Measurements from ENCODE around the gene PCDHGA5. TPM values are rescaled to one million over a fixed set of nuclear protein-coding genes. Genes with fewer than 3 reads are reported as not detected.
"Not testable (repeated sequence)": the region's sequence is repeated elsewhere in the genome, so short reads cannot be mapped to it uniquely, and the experiment has no call there.

Gene PCDHGA5
- total and polyA plus RNA-seq, 10 donors: 0.04 to 3.1 (median 2.2) TPM; not detected in 1

DNA sequence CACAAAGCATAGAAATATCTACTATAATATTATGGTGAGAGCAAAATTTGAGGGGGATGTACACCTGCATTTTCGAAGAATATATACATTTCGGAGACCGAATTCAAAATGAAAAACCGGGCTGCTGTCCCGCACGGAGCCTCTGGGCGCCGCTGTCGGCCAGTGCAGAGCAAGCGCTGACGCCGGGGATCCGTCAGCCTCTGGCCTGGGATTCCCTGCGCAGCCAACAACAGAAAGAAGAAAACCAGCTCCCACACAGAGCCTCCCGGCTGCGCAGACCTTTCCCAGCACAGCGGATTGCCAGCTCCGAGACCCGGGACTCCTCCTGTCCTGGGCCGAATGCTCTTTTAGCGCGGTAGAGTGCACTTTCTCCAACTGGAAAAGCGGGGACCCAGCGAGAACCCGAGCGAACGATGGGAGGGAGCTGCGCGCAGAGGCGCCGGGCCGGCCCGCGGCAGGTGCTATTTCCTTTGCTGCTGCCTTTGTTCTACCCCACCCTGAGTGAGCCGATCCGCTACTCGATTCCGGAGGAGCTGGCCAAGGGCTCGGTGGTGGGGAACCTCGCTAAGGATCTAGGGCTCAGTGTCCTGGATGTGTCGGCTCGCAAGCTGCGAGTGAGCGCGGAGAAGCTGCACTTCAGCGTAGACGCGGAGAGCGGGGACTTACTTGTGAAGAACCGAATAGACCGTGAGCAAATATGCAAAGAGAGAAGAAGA lies 44.0 kb downstream of the PCDHGA5 start, which contains the start of gene PCDHGB6:
Gene PCDHGB6, plus strand, starts transcription at position 232 of the 716 bp plus-strand sequence. Its CDS starts 182 bp downstream, at position 414.
- Histone ChIP-seq H3K27me3 (replicated peaks in 1 of 7) (peaks cover 0 to 99% (median 31%) of the 10 kb centered on the region in 7 donors), H3K4me3 (peak within 1 kb of the TSS in 5 of 8 donors; percentile 16 to 61 (median 19)), H3K9me3 (peaks cover 4 to 99% (median 93%) of the 10 kb centered on the region in 8 donors)
- peak; percentile 84 for DNase-seq
- H3K36me3 ChIP-seq; H3K4me1 ChIP-seq; intact Hi-C loops (cut with DNase I; ENCODE audit: low total_unique reads); H3K27ac ChIP-seq: not testable (repeated sequence)
- TF ChIP-seq, protein P1, sequence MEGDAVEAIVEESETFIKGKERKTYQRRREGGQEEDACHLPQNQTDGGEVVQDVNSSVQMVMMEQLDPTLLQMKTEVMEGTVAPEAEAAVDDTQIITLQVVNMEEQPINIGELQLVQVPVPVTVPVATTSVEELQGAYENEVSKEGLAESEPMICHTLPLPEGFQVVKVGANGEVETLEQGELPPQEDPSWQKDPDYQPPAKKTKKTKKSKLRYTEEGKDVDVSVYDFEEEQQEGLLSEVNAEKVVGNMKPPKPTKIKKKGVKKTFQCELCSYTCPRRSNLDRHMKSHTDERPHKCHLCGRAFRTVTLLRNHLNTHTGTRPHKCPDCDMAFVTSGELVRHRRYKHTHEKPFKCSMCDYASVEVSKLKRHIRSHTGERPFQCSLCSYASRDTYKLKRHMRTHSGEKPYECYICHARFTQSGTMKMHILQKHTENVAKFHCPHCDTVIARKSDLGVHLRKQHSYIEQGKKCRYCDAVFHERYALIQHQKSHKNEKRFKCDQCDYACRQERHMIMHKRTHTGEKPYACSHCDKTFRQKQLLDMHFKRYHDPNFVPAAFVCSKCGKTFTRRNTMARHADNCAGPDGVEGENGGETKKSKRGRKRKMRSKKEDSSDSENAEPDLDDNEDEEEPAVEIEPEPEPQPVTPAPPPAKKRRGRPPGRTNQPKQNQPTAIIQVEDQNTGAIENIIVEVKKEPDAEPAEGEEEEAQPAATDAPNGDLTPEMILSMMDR (IDR thresholded peaks at IDR 0.05 in 8 of 11, conservative IDR thresholded peaks at IDR 0.05 in 3 of 11): peak in 9 of 11 experiments; percentile 6 to 49 (median 42)
- WGBS, 5 donors: 11 to 20% (median 16%) methylated on average over 35 to 51 of the region's 51 CpGs

DNA sequence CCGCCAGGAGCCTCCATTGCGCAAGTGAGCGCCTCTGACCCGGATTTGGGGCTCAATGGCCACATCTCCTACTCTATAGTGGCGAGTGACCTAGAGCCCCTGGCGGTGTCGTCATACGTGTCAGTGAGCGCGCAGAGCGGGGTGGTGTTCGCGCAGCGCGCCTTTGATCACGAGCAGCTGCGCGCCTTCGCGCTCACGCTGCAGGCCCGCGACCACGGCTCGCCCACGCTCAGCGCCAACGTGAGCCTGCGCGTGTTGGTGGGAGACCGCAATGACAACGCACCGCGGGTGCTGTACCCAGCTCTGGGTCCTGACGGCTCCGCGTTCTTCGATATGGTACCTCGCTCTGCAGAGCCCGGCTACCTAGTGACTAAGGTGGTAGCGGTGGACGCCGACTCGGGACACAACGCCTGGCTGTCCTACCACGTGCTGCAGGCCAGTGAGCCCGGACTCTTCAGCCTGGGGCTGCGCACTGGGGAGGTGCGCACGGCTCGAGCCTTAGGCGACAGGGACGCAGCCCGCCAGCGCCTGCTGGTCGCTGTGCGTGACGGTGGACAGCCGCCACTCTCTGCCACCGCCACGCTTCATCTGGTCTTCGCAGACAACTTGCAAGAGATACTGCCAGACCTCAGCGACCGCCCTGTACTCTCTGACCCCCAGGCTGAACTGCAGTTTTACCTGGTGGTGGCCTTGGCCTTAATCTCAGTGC lies 45.8 kb downstream of the PCDHGA5 start:
- peaks cover 0 to 6% (median 0%) of the 10 kb centered on the region in 6 donors for H3K36me3 ChIP-seq
- peaks cover 4 to 99% (median 93%) of the 10 kb centered on the region in 8 donors for H3K9me3 ChIP-seq
- peaks cover 0 to 99% (median 38%) of the 10 kb centered on the region in 7 donors for H3K27me3 ChIP-seq (replicated peaks in 1 of 7)
- peak overlapping the region in 1 of 8 donors; percentile 27 for H3K4me3 ChIP-seq
- no peak overlapping the region for H3K27ac ChIP-seq
- 26 to 45% (median 35%) methylated on average over 17 to 64 of the region's 64 CpGs for WGBS, 5 donors
- intact Hi-C loops (cut with DNase I; ENCODE audit: low total_unique reads): no loop called here
- TF ChIP-seq POLR2A (IDR thresholded peaks at IDR 0.05) (no peak), POLR2AphosphoS5 (IDR thresholded peaks at IDR 0.05) (no peak)
- TF ChIP-seq, protein P1 (IDR thresholded peaks at IDR 0.05 in 8 of 11, conservative IDR thresholded peaks at IDR 0.05 in 3 of 11): no peak
- H3K4me1 ChIP-seq: peaks cover 0 to 15% (median 2%) of the 10 kb centered on the region in 6 donors
- DNase-seq: no peak

DNA sequence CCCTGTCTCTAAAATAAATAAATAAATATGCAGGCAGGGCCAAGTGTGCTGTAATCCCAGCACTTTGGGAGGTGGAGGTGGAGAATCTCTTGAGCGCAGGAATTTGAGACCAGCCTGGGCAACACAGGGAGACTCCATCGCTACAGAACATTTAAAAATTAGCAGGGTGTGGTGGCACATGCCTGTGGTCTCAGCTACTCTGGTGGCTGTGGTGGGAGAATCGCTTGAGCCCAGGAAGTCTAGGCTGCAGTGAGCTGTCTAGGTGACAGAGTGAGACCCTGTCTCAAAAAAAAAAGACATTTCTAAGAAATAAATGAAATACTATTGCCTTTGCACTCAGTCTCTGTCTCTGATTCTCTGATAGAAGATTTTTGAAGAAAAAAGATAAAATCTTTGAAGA lies 47.6 kb downstream of the PCDHGA5 start:
- Histone ChIP-seq H3K27ac (no peak overlapping the region), H3K27me3 (replicated peaks in 1 of 7) (peaks cover 0 to 99% (median 38%) of the 10 kb centered on the region in 7 donors), H3K4me1 (peaks cover 0 to 21% (median 2%) of the 10 kb centered on the region in 6 donors), H3K9me3 (peaks cover 4 to 98% (median 91%) of the 10 kb centered on the region in 8 donors), H3K4me3 (no peak overlapping the region), H3K36me3 (peaks cover 0 to 6% (median 0%) of the 10 kb centered on the region in 6 donors)
- no peak for DNase-seq
- 60 to 82% (median 73%) methylated on average over 3 of the region's 3 CpGs for WGBS, 5 donors
- intact Hi-C loops (cut with DNase I; ENCODE audit: low total_unique reads): no loop called here
- TF ChIP-seq POLR2AphosphoS5 (IDR thresholded peaks at IDR 0.05): no peak
- no peak for TF ChIP-seq POLR2A (IDR thresholded peaks at IDR 0.05)
- TF ChIP-seq, protein P1 (IDR thresholded peaks at IDR 0.05 in 8 of 11, conservative IDR thresholded peaks at IDR 0.05 in 3 of 11): no peak

Measured in spleen (tissue), 11 donors.